CD4-positive, alpha-beta memory T cell (primary cell): Measurements from ENCODE around the gene CST11. TPM values are rescaled to one million over a fixed set of nuclear protein-coding genes. Genes with fewer than 3 reads are reported as not detected.
A peak's percentile ranks its signal among the peaks of the same experiment; 100 is the strongest.

Experiments
- CTCF ChIA-PET: fragments of 350-600 bp; sonication (Branson Sonifier 250); formaldehyde crosslinking; loops from one replicate; lab custom pipeline; 2021; ENCODE audit warnings: inconsistent platforms; ENCODE audit not compliant: partially characterized antibody; lab: Charles Lee
- POLR2A ChIA-PET: fragments of 350-600 bp; sonication (Branson Sonifier 250); formaldehyde crosslinking; loops from one replicate; lab custom pipeline; 2021; ENCODE audit not compliant: partially characterized antibody; lab: Charles Lee
- DNase-seq, 5 donors: peaks; one replicate each; pipeline versions ENCODE4 v3.0.0 to v3.0.0-alpha.2; 2020 to 2022; ENCODE audit warnings: mixed read lengths in 1 of 5
- H3K27ac ChIP-seq: one replicate; pipeline ENCODE4 v1.7.0; 2013; ENCODE audit warnings: low read depth, low read length
- H3K27me3 ChIP-seq: 2 replicates; pipeline ENCODE4 v1.7.0; 2013; ENCODE audit warnings: mild to moderate bottlenecking, low read length, moderate library complexity; ENCODE audit not compliant: insufficient read depth
- H3K36me3 ChIP-seq: 2 replicates; pipeline ENCODE4 v1.7.0; 2013; ENCODE audit warnings: mild to moderate bottlenecking, low read length, moderate library complexity; ENCODE audit not compliant: insufficient read depth
- H3K4me1 ChIP-seq: 2 replicates; pipeline ENCODE4 v1.7.0; 2013; ENCODE audit warnings: mild to moderate bottlenecking, low read length, moderate library complexity; ENCODE audit not compliant: insufficient read depth
- H3K4me3 ChIP-seq, 2 donors: one replicate each; pipeline ENCODE4 v1.7.0; 2013; ENCODE audit warnings: low read length in 2 of 2, mild to moderate bottlenecking in 1 of 2
- H3K9me3 ChIP-seq, 2 donors: one replicate each; pipeline ENCODE4 v1.7.0; 2013; ENCODE audit warnings: low read length in 2 of 2, control low read depth in 1 of 2; ENCODE audit not compliant: control insufficient read depth in 1 of 2
- H3K27ac Mint-ChIP-seq, 7 donors: one replicate each; pipeline ENCODE4 v1.8.0; 2020 to 2021; ENCODE audit warnings: mixed read lengths in 7 of 7, mild to moderate bottlenecking in 6 of 7, inconsistent platforms in 3 of 7, moderate library complexity in 3 of 7
- H3K27me3 Mint-ChIP-seq, 2 donors: one replicate each; pipeline ENCODE4 v1.8.0; 2020 to 2021; ENCODE audit warnings: mixed read lengths in 2 of 2
- H3K36me3 Mint-ChIP-seq, 2 donors: one replicate each; pipeline ENCODE4 v1.8.0; 2020 to 2021; ENCODE audit warnings: mixed read lengths in 2 of 2, inconsistent platforms in 1 of 2, mild to moderate bottlenecking in 1 of 2
- H3K4me1 Mint-ChIP-seq, 4 donors: one replicate each; pipeline ENCODE4 v1.8.0; 2020 to 2021; ENCODE audit warnings: mixed read lengths in 4 of 4, mild to moderate bottlenecking in 1 of 4
- H3K4me3 Mint-ChIP-seq, 8 donors: one replicate each; pipeline ENCODE4 v1.8.0; 2020 to 2021; ENCODE audit warnings: mixed read lengths in 8 of 8, mild to moderate bottlenecking in 7 of 8, moderate library complexity in 6 of 8, inconsistent platforms in 3 of 8
- H3K9me3 Mint-ChIP-seq, 8 donors: one replicate each; pipeline ENCODE4 v1.8.0; 2020 to 2021; ENCODE audit warnings: mixed read lengths in 8 of 8, mild to moderate bottlenecking in 5 of 8, inconsistent platforms in 3 of 8, moderate library complexity in 1 of 8
- intact Hi-C: fragments of 100-400 bp; cut with micrococcal nuclease; formaldehyde crosslinking; loops from one replicate; pipeline ENCODE4 v1.15.1; 2023
- polyA plus RNA-seq, 2 donors: library from polyadenylated mRNA; unstranded; fragments of 300-500 nt; fragmentation: Illumina TruSeq; gene quantifications; one replicate each; pipeline ENCODE4 v1.2.3, GENCODE V29; 2021
- total RNA-seq, 2 experiments: library from RNA; stranded (reverse); gene quantifications; one replicate each; pipeline ENCODE4 v1.2.3, GENCODE V29; 2021

Gene CST11
- total and polyA plus RNA-seq, 4 experiments from 2014 or later: not detected

GRCh38 chr20:23420943-23421931 lies 31.4 kb downstream of the CST11 start, which contains the start of gene NAPB:
NAPB (minus strand) TSS chr20:23421488; CDS start chr20:23421402, 86 bp downstream.
- Histone ChIP-seq H3K4me1 (peaks cover 21% of the 10 kb centered on the region), H3K4me3 (peak within 1 kb of the TSS; percentile 73 to 84), H3K36me3 (no peaks in the 10 kb centered on the region), H3K9me3 (no peaks in the 10 kb centered on the region), H3K27ac (peak within 1 kb of the TSS; percentile 72), H3K27me3 (no peaks in the 10 kb centered on the region)
- peaks cover 5 to 10% of the 10 kb centered on the region in 2 donors for H3K27me3 Mint-ChIP-seq
- DNase-seq: peak; percentile 90 to 92 (median 91)
- POLR2A ChIA-PET: interaction anchor here (0.9 to 7.6 kb wide), 8 partner anchors 11 to 1827 kb away, joined by 3 to 86 read pairs (median 4); partner anchors contain the start of genes GZF1, NXT1 and PYGB
- H3K27ac Mint-ChIP-seq: peak within 1 kb of the TSS; percentile 84 to 91 (median 89)
- peak within 1 kb of the TSS; percentile 83 to 91 (median 87) for H3K4me3 Mint-ChIP-seq
- H3K36me3 Mint-ChIP-seq: peaks cover 0 to 2% of the 10 kb centered on the region in 2 donors
- CTCF ChIA-PET: interaction anchor here (0.6 to 7.7 kb wide), 7 partner anchors 12 to 80 kb away, joined by 3 to 66 read pairs (median 8); partner anchors contain the start of gene NXT1
- peaks cover 16 to 32% (median 26%) of the 10 kb centered on the region in 4 donors for H3K4me1 Mint-ChIP-seq
- H3K9me3 Mint-ChIP-seq: no peaks in the 10 kb centered on the region
- intact Hi-C loops: loop anchor here (1.0 to 5.0 kb wide), 5 partner anchors 59 to 1971 kb away; partner anchors contain the start of genes ABHD12, ACSS1, ENTPD6 and GZF1

GRCh38 chr20:23419995-23420901 lies 32.4 kb downstream of the CST11 start:
- Histone ChIP-seq H3K4me3 (peak overlapping the region; percentile 73 to 84), H3K4me1 (peaks cover 26% of the 10 kb centered on the region), H3K9me3 (no peaks in the 10 kb centered on the region), H3K27me3 (no peaks in the 10 kb centered on the region), H3K36me3 (no peaks in the 10 kb centered on the region), H3K27ac (peak overlapping the region; percentile 72)
- intact Hi-C loops: loop anchor here (5.0 kb wide), 3 partner anchors 1637 to 1972 kb away; partner anchors contain the start of genes ABHD12, ACSS1 and ENTPD6
- H3K27ac Mint-ChIP-seq: peak overlapping the region; percentile 81 to 91 (median 89)
- H3K4me1 Mint-ChIP-seq: peaks cover 16 to 41% (median 32%) of the 10 kb centered on the region in 4 donors
- H3K36me3 Mint-ChIP-seq: peaks cover 0 to 2% of the 10 kb centered on the region in 2 donors
- no peaks in the 10 kb centered on the region for H3K9me3 Mint-ChIP-seq
- ChIA-PET CTCF (interaction anchor here (0.5 to 7.7 kb wide), 5 partner anchors 15 to 70 kb away, joined by 3 to 66 read pairs (median 10); partner anchors contain the start of gene NXT1), POLR2A (interaction anchor here (1.3 to 7.6 kb wide), 5 partner anchors 10 to 70 kb away, joined by 3 to 86 read pairs (median 23); partner anchors contain the start of genes GZF1 and NXT1)
- DNase-seq: peak; percentile 39 to 58 (median 42)
- H3K27me3 Mint-ChIP-seq: peaks cover 5 to 10% of the 10 kb centered on the region in 2 donors
- H3K4me3 Mint-ChIP-seq: peak overlapping the region; percentile 83 to 91 (median 87)

DNA sequence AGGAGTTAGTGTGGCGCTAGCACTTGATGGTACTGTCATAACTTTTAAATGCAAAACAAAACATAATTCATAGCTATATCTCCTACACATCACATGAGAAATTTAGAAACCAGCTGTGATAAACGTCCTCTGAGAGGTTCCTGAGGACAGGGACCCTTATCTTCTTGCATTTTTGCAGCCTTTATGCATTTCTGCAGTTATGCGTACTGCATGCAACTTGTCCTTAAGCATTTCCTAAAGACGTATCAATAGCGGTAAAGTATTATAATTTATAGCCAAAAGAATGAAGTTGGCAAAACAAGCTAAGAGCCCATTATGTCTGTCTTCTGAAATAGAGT lies 33.0 kb downstream of the CST11 start:
- intact Hi-C loops: no loop called here
- H3K4me1 Mint-ChIP-seq: peaks cover 16 to 46% (median 32%) of the 10 kb centered on the region in 4 donors

GRCh38 chr20:23417861-23418260 lies 34.8 kb downstream of the CST11 start:
- intact Hi-C loops: no loop called here
- Histone ChIP-seq H3K9me3 (no peaks in the 10 kb centered on the region), H3K27me3 (no peaks in the 10 kb centered on the region), H3K27ac (no peak overlapping the region), H3K36me3 (no peaks in the 10 kb centered on the region), H3K4me3 (no peak overlapping the region), H3K4me1 (peaks cover 26% of the 10 kb centered on the region)
- H3K27ac Mint-ChIP-seq: peak overlapping the region in 2 of 7 donors; percentile 46 to 66
- POLR2A ChIA-PET: interaction anchor here (7.6 kb wide), 1 partner anchor 68 kb away, joined by 86 read pairs; the partner anchor contains the start of gene NXT1
- no peak for DNase-seq
- H3K36me3 Mint-ChIP-seq: peaks cover 0 to 2% of the 10 kb centered on the region in 2 donors
- H3K27me3 Mint-ChIP-seq: peaks cover 0 to 2% of the 10 kb centered on the region in 2 donors
- CTCF ChIA-PET: interaction anchor here (1.1 to 7.7 kb wide), 4 partner anchors 56 to 68 kb away, joined by 3 to 66 read pairs (median 11); partner anchors contain the start of gene NXT1
- no peak overlapping the region for H3K4me3 Mint-ChIP-seq
- H3K4me1 Mint-ChIP-seq: peaks cover 21 to 51% (median 37%) of the 10 kb centered on the region in 4 donors
- H3K9me3 Mint-ChIP-seq: no peaks in the 10 kb centered on the region

More for the DNA sequence above, 33.0 kb downstream of the CST11 start:
- Histone ChIP-seq H3K36me3 (no peaks in the 10 kb centered on the region), H3K27ac (peak overlapping the region; percentile 72), H3K4me3 (peak overlapping the region in 1 of 2 donors; percentile 84), H3K9me3 (no peaks in the 10 kb centered on the region), H3K4me1 (peaks cover 26% of the 10 kb centered on the region), H3K27me3 (no peaks in the 10 kb centered on the region)
- ChIA-PET POLR2A (interaction anchor here (1.3 to 7.6 kb wide), 4 partner anchors 9 to 69 kb away, joined by 3 to 86 read pairs (median 36); partner anchors contain the start of genes GZF1 and NXT1), CTCF (interaction anchor here (3.5 to 7.7 kb wide), 2 partner anchors 61 to 69 kb away, joined by 19 to 66 read pairs; partner anchors contain the start of gene NXT1)
- no peak for DNase-seq
- peak overlapping the region; percentile 80 to 89 (median 86) for H3K4me3 Mint-ChIP-seq
- H3K36me3 Mint-ChIP-seq: peaks cover 0 to 2% of the 10 kb centered on the region in 2 donors
- peak overlapping the region; percentile 81 to 91 (median 86) for H3K27ac Mint-ChIP-seq
- H3K9me3 Mint-ChIP-seq: no peaks in the 10 kb centered on the region
- H3K27me3 Mint-ChIP-seq: peaks cover 4 to 5% of the 10 kb centered on the region in 2 donors

DNA sequence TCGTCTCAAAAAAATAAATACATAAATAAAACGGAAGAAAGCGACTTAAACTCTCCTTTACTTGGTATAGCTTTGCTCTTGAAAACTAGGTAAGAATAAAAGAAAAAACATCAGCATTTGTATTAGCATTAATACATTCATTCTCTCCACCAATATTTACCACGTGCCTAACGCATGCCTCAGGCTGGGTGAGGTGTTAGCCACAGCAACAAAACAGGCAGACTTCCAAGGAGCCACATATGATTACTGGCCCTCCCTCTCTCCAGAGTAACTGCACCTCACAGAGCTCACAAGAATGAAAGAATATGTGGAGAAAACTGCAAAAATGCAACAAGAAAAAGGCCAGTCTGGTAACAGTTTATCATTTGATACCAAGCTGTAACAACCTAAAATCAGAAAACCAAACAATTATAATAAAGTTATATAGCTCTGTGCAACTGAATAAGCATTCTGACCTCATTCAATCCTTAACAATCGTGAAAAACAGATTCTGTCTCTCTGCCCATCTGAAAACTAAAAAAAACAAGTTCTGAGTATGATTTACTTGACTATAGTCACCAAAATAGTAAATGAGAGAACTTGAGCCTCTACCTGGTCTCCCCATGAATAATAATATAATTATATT lies 36.6 kb downstream of the CST11 start:
- intact Hi-C loops: no loop called here
- Histone ChIP-seq H3K36me3 (no peaks in the 10 kb centered on the region), H3K27me3 (no peaks in the 10 kb centered on the region), H3K4me3 (no peak overlapping the region), H3K27ac (no peak overlapping the region), H3K4me1 (peaks cover 21% of the 10 kb centered on the region), H3K9me3 (no peaks in the 10 kb centered on the region)
- ChIA-PET CTCF (interaction anchor here (0.9 to 7.7 kb wide), 4 partner anchors 9 to 66 kb away, joined by 3 to 66 read pairs (median 4); partner anchors contain the start of gene NXT1), POLR2A (interaction anchor here (7.6 kb wide), 1 partner anchor 66 kb away, joined by 86 read pairs; the partner anchor contains the start of gene NXT1)
- DNase-seq: no peak
- peaks cover 17 to 55% (median 42%) of the 10 kb centered on the region in 4 donors for H3K4me1 Mint-ChIP-seq
- peak overlapping the region in 6 of 7 donors; percentile 13 to 86 (median 28) for H3K27ac Mint-ChIP-seq
- H3K4me3 Mint-ChIP-seq: peak overlapping the region in 2 of 8 donors; percentile 13 to 25
- peaks cover 0 to 2% of the 10 kb centered on the region in 2 donors for H3K36me3 Mint-ChIP-seq
- H3K9me3 Mint-ChIP-seq: no peaks in the 10 kb centered on the region
- H3K27me3 Mint-ChIP-seq: no peaks in the 10 kb centered on the region
